Hematopoietic multipotent progenitor cell treated with erythropoietin and hydrocortisone succinate and interleukin-3 and kit ligand, for 6 days (in vitro differentiated cells): ENCODE results near the gene GRID2.

Experiments used
- DNase-seq: peaks from one replicate; pipeline ENCODE4 v3.0.0-alpha.2; 2015

The GRID2 gene

DNA sequence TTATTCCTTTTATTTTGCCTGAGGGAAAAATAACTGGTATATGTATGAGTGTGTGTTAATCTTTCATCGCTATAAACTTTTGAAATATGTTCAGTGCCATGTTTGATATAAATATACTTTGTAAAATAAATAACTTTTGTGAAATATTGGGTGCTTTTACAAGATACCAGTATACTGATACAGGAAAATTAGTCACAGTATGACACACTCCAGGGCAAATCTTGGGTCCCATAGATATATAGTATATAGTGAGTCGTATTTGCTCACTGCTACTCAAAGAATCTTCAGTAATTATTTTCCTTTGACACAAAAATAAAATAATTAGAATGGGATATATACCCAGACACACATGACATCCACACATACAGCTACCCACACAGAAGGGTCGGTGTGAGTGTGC lies 472.3 kb downstream of the GRID2 start:
- no peak for DNase-seq

DNA sequence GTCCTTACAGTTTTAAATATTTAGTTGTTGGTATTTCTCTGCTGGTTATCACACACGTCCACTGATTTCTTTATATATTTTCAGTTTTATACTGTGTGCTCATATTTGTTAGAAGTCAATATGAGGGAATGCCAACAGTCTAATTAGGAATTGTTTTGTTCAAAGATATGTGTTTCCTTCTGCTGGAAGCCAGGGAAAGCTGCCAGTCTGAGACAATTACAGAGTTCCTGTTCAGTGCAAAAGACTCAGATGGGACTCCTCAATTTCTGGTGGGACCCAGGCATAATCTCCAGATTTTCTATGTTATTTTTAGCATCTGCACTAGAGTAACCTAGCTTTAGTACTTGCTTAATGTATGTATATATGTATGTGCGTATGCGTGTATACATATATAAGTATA lies 486.0 kb downstream of the GRID2 start:
- no peak for DNase-seq

DNA sequence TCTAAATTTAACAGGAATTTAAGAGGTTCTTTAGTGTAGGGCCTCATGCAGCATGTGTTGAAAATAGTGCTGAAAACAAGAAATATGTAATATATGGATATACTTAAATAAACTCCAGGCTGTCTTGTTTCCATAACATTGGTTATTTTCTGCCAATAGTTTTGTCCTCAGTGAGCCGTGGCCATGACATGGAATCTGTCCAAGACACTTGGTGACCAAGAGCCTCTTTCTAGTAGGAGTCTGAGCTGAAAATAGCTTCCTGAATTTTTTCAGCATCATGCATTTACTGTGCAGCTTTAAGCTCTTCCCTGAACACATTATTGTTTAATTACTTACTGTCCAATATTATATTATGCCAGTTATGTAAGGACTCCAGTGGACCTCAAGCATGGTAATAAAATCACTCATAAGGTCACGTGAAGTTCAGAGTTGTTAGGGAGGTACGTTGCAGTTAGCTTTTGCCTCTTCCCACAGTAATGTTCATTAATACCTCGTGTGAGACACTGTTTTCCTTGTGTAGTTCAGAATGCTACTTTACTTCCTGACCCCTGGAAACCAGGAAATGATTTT lies 488.2 kb downstream of the GRID2 start:
- no peak for DNase-seq

DNA sequence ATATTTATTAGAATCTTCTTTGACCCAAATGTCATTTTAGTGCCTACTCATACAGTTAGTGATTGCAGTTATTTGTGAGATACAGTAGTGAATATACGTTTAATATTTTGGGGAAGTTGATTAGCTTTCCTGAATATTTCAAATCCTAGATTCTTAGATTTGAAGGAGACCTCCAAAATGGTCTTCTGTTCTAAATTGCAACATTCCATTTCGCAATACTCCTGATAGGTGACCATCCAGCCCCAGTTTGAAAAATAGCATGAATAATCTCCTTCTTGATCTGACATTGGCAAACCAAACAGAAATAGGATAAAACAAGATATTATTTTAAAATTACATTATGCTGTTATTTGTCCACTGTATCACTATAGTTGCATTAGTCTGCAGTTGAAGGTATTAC lies 505.6 kb downstream of the GRID2 start:
- DNase-seq, result no peak

DNA sequence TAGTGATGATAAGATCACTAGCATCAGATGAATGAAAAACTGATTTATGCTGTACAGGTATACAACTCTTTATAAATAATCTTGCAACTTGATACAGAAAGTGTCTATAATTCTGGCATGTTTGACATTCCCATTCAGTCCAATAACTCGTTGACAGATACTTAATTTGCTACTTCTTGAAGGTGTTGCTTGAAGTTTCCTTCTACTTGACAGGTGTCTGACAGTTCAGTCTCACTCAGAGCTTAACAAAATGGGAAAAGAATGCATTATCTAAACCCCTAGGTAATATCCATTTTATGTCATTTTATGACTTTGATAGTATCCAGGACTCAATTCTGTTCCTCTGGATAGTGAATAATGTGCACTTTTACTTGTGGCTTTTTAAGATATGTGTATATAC lies 508.9 kb downstream of the GRID2 start:
- no peak for DNase-seq

DNA sequence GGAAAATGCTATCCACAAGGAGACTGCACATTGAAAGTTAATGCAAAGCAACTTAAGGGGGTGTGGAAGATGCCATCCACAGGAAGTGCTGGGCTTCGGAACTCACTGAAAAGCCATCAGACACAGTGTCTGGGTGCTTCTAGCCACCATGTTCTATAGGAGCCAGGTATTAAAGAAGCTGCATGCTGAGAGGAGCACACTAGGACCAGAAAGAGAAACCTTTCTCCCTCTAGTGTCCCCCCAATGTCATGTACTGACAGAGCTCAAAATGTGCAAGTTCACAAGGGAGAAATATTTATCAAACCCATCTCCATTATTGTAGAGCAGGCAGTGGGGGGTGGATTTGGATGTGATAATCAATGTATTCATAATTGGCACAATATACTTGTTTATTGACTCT lies 510.9 kb downstream of the GRID2 start:
- no peak for DNase-seq

DNA sequence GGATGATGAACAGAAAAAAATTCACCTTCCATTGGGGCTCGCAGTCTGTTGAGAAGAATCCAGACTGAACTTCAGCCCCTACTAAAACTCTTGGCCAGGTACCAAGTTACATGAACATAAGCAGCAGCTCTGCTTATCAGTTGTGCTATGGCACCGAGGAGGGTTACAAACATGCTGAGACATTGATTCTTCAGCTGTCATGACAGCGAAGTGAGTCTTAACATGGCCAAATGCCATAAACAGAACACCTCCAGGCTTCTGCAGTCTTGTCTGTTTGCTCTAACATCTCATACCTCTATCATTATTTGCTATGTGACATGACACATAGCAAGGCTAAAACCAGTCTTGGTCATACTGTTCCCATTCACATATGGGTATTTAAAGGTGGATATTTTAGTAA lies 521.5 kb downstream of the GRID2 start:
- no peak for DNase-seq

DNA sequence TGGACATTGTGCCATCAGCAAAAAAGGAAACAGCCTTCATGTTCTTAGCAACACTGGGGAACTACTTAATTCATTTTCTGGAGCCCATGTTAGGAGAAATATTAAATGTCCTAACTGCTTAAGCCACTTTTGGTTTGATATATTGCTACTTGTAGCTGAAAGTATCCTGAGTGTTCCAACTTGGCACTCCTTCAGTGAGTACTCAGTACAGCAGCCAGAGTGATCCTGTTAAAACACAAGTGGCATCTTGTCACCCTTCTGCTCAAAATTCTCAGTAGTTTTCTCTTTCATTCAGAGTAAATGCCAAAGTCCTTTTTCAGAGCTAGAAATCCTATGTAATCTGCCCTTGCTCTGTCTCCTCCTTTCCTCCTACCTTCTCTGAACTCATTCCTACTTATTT lies 522.0 kb downstream of the GRID2 start:
- DNase-seq, result no peak

DNA sequence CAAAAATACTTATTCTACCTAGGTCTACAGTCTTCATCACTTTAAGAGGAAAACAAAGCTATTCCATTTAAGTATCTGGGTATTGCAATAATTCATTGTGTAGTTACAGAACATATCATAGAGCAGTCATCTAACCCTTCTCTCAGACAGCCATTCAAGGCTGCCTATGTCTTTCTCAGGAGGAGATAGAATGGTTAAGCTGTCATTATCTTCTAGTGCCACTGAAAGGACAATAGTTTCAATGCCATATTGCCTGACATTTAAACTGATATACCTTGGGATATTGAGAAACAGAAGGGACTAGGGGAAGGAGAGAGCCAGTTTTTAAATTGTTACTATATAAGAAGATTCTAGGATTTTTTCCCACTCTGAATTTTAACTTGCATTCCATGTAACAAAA lies 527.0 kb downstream of the GRID2 start:
- no peak for DNase-seq

DNA sequence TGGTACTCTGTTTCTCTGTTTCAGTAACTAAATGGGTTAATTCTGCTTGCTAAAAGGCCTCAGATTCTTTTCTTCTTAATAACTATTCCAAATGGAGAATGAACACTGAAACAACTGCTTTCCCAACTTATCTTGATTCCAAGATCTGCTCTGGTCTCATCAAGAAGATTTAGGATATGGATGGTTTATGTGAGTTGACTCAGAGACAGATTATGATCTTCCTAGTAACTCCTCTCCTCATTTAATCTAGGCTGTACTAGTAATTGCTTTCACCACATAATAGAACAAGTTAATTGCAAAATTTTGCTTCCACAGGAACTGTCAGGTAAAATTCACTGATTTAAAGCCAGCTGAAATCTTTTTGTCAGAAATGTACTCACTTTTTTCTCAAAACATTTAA lies 537.1 kb downstream of the GRID2 start:
- no peak for DNase-seq

DNA sequence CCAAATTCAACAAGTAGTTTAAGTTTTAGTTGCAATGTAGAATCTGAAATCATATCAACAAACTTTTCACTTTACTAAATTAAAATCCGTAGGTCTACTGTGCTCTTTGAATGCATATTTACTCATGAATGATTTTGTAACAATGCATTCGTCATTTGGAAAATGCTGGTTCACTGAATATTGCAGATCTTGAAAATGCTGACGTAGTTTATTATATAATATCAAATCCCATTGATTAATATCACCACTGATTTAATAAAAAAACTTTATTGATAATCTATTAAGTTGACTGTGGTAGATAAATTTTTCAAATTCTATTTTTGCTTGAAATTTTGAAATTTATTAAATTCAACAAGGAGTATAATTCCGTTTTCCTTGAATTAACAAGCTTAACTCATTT lies 540.0 kb downstream of the GRID2 start:
- DNase-seq, result no peak

DNA sequence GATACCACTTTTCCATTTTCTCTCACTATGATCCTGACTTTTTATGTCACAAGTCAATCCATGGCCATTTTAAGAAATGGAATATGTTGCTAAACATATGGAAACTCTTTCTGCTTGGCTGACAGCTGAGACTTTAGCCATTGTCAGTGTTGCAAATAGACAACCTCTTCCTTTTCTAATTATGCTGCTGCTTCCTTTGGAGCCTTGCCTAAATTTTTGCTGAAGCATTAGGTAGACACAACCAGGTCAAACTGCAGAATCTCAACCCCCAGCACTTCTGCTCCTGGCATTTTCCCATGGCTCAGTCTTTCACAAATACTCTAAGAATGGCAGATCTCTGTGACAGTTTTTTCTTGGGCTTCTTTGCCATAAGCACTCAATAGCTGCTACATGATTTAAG lies 543.3 kb downstream of the GRID2 start:
- DNase-seq, result no peak

DNA sequence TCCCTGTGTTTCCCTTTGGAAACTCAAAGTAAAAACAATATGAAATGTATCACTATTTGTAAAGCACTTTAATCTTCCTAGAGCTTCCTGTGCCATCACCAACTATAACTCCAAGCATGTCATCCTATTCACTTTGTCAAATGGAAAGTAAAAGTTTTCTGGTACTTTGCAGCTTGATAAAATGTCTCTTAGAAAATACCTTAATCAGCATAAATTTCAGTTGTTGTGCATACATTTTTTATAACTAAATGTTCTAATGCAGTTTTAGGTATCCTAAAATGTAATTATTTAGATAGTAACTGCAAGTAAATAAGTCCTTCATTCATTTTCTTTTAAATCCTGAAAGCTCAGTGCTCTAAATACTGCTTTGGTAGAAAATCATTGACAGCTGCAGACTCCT lies 558.7 kb downstream of the GRID2 start:
- DNase-seq, result no peak

DNA sequence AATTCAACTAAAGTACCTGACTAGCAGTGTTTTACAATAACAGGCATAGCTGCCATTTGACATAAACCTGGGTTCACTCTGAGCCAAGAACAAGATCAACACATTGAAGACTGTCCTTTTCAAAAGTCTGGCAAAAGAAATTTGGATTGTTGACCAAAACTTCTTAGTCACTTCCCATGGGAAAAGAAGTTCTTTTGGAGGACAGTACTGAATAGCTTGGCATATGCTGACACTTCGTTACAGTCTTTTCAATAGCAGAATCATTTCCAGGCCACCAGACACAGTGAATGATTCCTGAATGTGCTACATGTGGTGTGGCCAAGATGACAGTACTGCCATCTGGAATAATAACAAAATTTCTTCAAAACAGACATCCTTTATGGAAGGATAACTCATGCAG lies 560.3 kb downstream of the GRID2 start:
- no peak for DNase-seq

DNA sequence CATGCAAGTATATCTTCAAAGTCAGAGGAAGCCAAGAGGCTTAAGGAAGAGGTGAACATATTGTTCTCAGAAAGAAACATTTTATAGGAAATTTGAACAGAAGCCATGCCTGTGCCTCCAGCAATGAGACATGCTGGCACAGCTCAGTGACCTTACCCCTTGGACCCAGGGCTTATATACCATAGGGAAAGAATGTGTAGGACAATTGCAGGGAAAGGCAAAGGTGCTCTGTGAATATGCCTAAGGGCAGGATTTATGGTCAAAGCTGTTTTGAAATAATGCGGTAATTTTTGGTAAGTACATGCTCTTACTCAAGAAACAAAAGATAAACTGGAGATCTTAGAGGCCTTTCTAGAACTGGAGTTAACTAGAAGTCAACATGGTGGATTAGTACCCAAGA lies 568.8 kb downstream of the GRID2 start:
- no peak for DNase-seq

DNA sequence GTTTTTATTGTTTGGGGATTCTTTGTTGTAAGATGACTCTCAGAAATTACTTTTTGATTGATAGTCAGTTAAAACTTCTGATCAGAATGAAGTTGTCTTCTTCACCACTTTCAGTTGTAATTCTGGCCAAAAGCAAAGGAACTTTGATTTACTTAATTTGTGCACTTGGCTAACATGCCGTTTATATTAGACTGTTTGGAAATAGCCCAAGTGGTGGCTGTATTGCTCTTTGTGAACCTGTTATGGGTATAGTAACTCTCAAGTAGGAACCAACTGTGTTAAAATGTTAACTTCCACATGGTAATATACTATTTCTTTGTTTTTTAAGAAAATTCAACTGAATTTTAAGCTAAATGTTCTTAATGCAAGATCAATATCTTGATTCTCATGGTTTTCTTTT lies 581.9 kb downstream of the GRID2 start:
- DNase-seq, result no peak

DNA sequence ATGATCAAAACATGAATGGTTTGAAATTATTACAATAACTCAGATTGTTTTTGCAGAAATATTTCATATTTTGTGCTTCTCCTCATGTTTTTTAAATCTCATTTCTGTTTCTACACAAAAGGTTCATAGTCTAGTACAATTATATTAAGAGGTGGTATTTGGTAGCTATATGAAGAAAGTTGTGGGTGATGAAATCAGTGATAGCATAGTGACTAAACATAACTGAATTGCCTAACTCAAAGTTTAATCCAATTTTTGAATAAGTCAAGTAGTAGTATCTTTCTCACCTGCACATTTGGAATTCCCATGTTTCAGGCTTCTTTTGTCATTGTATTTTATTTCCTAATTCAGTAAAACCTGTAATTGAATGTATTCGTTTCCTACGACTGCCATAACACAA lies 648.7 kb downstream of the GRID2 start:
- no peak for DNase-seq

DNA sequence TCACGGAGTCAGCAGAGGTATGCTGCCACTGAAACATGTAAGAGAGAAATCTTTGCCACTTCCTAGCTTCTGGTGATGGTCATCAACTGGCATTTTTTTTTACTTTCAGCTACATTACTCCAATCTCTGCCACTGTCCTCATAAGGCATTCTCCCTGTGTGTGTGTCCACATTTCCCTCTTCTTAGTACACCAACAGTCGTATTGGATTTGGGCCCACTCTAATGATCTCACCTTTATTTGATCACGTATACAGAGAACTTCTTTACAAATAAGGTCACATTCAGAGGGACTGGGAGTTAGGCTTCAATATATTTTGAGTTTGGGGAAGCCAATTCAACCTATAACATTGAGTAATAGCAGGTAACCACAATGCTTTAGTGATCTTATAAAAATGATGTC lies 649.1 kb downstream of the GRID2 start:
- no peak for DNase-seq

DNA sequence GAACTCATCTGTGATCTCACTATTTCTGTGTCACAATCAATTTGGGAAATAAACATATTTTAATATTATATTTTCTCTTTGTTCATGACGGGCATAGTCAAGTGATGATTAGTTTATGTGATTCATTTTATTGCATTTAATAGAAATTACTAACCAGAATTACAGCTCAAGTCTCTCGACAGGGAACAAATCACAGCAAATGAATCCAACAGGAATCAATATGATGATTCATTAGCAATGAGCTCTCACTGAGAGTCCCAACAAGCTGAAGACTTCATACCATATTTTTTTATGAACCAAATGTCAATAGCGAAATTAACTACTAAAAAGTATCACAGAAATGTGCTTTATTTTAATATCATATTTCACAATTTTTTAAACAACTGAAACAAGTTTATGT lies 649.7 kb downstream of the GRID2 start:
- DNase-seq, result no peak

DNA sequence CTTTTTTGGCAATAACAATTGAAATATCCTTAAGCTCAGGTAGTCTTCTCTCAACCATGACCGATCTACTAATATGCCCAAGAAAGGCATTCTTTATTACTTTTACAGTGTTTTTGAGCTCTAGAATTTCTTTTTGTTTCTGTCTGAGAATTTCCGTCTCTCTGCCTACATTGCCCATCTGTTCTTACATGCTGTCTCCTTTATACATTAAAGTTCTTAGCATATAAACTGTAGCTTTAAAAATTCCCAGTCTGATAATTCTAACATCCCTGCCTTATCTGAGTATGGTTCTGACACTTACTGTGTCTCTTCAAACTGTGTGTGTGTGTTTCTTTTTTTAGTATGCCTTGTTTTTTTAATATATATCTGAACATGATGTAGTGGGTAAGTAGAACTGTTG lies 658.1 kb downstream of the GRID2 start:
- no peak for DNase-seq

DNA sequence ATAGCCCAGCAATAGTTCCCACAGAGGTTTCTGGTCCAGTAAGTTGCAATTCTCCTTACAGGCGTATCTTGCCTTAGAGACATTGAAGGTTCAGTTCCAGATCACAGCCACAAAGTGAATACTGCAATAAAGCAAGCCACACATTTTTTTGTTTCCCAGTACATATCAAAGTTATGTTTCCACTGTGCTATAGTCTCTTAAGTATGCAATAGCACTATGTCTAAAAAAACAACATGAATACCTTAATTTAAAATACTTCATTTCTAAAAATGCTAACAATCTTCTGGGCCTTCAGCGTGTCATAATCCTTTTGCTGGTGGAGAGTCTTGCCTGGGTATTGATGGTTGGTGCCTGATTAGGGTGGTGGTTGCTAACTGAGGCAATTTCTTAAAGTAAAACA lies 659.1 kb downstream of the GRID2 start:
- no peak for DNase-seq

DNA sequence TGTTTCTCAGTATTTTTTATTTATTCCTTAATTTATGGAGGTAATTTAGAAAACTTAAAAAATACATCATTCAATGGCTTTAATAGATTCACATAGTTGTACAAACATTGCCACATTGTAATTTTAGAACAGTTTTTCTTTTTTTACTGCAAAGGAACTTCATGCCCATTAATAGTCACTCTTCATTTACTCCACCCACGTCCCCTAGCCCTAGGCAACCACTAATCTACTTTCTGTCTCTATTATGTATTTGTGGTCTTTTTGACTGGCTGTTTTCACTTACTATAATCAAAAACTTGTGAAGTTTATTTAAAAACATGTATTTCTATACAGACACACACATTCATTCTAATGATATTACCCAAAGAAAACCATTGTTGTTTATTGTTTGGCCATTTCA lies 664.8 kb downstream of the GRID2 start:
- DNase-seq, result no peak

DNA sequence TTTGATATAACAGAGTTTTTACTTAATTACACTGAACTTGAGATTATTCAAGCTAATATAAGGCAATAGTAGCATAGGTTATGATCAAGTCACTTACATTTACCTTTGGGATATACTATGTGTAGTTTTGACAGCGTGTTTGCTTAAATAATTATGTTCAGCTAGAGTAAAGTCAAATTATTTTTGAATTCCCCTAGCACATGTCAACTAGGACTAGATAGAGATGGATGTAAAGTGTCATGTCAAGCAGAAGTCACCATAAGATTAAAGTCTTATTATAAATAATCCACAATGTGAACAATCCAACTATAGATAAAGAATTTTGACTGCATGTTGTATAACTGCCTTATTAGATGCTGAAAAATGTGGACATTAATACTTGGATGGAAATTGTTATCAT lies 665.2 kb downstream of the GRID2 start:
- DNase-seq, result no peak

DNA sequence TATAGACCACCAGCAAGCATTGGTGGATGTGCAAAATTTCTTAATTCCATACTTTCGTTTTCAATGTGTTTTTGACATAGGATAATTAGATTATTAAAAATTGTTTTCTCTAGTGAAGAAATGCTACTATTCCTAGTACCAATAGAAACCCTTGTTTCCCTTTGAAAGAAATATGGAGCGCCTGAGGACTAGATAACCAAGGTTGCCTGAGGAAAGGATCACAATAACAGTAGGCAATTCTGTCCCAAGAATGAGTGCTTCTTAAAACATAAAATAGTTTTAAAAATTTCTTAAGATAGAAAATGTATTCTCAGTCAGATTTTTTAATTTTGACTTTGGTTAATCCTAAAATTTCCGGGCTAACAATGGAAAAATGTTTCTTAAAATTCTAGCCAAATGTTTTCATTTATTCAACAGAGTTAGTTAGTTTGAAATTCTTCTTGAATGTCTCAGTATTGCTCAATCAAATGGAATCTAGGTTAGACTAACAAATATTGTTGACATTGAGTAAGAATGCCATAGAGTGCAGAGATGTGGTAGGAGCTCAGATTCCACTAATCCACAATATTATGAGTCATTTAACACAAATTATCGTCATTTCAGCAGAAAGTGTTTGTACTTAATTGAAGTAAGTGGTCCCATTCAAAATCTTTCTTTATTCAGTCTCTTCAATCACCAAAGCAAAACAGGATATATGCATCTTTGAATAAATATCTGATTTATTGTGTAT lies 666.0 kb downstream of the GRID2 start:
- no peak for DNase-seq

DNA sequence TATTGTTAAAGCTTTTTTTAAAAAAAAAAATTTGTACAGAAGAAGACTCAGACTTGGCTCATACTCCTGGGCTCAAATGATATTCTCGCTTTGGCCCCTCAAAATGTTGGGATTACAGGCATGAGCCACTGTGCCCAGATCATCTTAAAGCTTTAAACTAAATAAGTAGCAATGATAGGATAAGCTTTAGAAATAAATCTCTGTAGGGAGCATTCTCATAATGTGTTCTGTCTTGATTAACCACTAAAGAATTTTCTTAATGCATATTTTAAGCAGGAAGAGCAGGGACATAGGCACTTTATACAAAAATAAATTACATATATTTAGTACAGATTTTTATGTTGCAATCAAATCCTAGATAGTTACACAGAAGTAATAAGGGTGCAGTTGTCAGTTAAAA lies 667.2 kb downstream of the GRID2 start:
- no peak for DNase-seq
